Peyer's patch (tissue), 4 donors: ENCODE data around the gene CHRD.

ENCODE experiments used
- CTCF ChIP-seq, 6 experiments: fragments of 450-650 bp in 4 of 6; fragments of 200-600 bp in 2 of 6; sonication (generic) in 1 of 6; IDR thresholded peaks; one replicate each; pipeline ENCODE4 v1.5.1; 2017 to 2019; ENCODE audit warnings: antibody characterized with exemption in 6 of 6, mild to moderate bottlenecking in 3 of 6, moderate library complexity in 1 of 6
- POLR2A ChIP-seq, 2 donors: fragments of 450-650 bp; IDR thresholded peaks; one replicate each; pipeline ENCODE4 v1.5.1; 2017; ENCODE audit warnings: antibody characterized with exemption in 2 of 2, mild to moderate bottlenecking in 2 of 2, moderate library complexity in 2 of 2

- TF ChIP-seq CTCF (IDR thresholded peaks at IDR 0.05) (no peak), POLR2A (IDR thresholded peaks at IDR 0.05) (no peak)
Measured at GRCh38 chr3:184428561-184429175, 48.8 kb downstream of the CHRD start.
